ENCODE measurements around the gene GMPPB. TPM values are rescaled to one million over a fixed set of nuclear protein-coding genes. Genes with fewer than 3 reads are reported as not detected.
"Not testable (repeated sequence)": the region's sequence is repeated elsewhere in the genome, so short reads cannot be mapped to it uniquely, and the experiment has no call there.

Gene GMPPB
- total RNA-seq, 1 experiment from 2014 or later: 28.5 TPM

- DNase-seq (ENCODE audit: low read depth): no peak
Observed at GRCh38 chr3:49714728-49715550, 8.8 kb downstream of the GMPPB start.

GRCh38 chr3:49713336-49714105 is 10.2 kb downstream of the GMPPB start:
- DNase-seq (ENCODE audit: low read depth): no peak

GRCh38 chr3:49712631-49713317 is 11.0 kb downstream of the GMPPB start:
- DNase-seq (ENCODE audit: low read depth): no peak

DNA sequence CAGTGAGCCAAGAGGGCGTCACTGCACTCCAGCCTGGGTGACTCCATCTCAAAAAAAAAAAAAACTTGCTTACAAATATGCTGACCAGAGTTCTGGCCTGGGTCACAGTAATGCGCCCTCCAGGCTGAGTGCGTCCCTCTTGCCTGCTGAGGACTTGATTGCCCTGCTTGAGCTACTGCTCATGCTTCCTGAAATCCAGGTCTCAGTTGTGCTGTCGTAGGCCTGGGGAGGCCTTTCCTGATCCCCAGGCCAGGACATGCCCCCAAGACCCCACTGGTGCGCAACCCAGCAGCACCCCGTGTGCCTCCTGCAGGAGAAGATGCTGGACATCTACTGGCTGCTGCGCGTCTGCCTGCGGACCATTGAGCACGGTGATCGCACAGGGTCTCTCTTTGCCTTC is 11.6 kb downstream of the GMPPB start:
- DNase-seq (ENCODE audit: low read depth): no peak

GRCh38 chr3:49711489-49711888 is 12.3 kb downstream of the GMPPB start:
- no peak for DNase-seq (ENCODE audit: low read depth)

GRCh38 chr3:49709852-49710251 is 13.9 kb downstream of the GMPPB start:
- no peak for DNase-seq (ENCODE audit: low read depth)

GRCh38 chr3:49707113-49707480 is 16.7 kb downstream of the GMPPB start:
- peak; percentile 67 for DNase-seq (ENCODE audit: low read depth)

- no peak for DNase-seq (ENCODE audit: low read depth)
Observed at GRCh38 chr3:49706456-49707112, 17.2 kb downstream of the GMPPB start.

DNA sequence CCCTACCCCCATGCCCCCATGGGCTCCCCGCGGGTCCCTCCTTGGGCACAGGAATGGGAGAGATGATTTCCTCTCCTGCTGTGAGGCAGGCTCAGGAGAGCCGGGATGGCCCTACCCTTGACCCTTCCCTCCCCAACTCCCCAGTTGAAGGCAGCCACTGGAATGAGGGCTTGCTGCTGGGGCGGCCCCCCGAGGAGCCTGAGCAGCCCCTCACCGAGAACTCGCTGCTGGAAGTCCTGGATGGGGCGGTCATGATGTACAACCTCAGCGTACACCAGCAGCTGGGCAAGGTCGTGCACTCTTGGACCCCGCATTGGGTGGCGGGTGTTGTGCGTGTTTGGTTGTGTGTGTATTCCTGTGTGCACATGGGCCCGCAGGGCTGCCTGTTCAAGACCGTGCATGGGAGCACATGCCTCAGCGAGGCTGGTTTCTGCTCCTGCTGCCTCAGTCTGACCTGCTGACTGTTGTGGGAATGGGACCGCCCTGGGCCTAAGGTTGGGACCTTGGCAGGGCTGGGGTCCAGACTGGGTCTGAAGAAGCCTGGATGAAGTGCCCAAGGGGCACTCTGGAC is 18.3 kb downstream of the GMPPB start:
- DNase-seq (ENCODE audit: low read depth): no peak

GRCh38 chr3:49704629-49705028 is 19.1 kb downstream of the GMPPB start:
- DNase-seq (ENCODE audit: low read depth): no peak

DNA sequence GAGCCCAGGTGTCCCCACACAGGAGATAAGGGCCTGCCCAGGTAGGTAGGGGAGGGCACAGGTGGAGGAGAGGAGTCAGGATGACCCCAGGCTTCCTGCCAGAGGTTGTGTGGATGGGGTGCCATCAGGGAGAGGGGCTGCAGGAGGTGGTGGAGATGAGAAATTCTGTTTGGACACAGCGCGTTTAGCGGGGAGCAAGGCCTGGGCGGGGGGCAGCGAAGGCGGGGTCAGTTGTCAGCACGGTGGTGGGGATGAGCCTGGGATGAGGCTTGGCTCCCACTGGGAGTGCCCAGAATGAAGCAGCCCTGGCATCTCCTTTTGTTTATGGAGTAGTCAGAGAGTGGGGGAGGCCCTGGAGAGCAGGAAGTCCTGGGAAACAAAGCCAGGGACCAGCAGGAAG is 19.8 kb downstream of the GMPPB start:
- DNase-seq (ENCODE audit: low read depth): no peak

GRCh38 chr3:49703443-49703927 is 20.3 kb downstream of the GMPPB start:
- peak; percentile 62 for DNase-seq (ENCODE audit: low read depth)

- DNase-seq (ENCODE audit: low read depth): no peak
Observed at GRCh38 chr3:49702672-49703071, 21.1 kb downstream of the GMPPB start.

DNA sequence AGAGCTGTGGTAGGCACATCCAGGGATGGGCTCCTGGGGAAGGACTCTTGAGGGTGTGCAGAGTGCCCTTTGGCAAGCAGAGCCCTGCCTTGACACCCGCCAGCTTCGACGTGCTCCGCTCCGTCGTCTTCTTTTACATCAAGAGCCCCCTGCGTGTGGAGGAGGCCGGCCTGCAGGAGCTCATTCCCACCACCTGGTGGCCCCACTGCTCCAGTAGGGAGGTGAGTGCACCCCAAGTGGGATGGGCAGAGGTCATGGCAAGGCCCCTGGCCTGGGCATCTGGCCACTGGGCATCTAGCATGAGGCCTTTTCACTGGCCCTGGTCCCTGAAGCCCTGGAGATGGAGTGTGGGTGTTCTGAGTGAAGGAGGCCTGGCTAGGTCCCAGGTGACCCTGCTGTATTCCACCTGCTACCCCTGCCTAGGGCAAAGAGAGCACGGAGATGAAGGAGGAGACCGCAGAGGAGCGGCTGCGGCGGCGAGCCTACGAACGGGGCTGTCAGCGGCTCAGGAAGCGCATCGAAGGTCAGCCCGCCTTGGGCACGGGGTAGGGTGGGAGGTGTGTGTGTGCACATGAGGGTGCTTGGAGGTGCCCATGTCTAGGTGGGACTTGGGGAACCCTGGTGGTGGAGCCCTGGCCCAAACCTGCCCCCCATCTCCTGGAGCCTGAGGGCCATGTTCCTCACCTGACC is 22.2 kb downstream of the GMPPB start:
- no peak for DNase-seq (ENCODE audit: low read depth)

- DNase-seq (ENCODE audit: low read depth): no peak
Observed at GRCh38 chr3:49700453-49701128, 23.2 kb downstream of the GMPPB start.

DNA sequence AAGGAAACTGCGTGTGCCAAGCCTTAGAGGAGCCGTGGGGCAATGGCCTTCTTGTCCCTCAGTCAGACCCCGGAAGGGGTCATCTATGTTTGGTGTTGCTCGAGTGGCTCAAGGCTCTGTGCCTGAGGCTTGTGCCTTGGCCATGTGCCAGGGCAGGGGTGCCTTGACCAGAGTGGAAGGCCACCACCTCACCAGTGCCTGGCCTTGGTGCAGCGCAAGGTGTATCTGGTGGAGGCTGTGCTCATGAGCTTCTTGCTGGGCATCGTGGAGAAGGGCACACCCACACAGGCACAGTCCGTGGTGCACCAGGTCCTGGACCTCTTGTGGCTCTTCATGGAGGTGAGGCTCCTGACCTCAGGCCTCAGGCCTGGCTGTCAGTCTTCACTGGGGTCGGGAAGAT is 23.7 kb downstream of the GMPPB start:
- DNase-seq (ENCODE audit: low read depth): no peak

DNA sequence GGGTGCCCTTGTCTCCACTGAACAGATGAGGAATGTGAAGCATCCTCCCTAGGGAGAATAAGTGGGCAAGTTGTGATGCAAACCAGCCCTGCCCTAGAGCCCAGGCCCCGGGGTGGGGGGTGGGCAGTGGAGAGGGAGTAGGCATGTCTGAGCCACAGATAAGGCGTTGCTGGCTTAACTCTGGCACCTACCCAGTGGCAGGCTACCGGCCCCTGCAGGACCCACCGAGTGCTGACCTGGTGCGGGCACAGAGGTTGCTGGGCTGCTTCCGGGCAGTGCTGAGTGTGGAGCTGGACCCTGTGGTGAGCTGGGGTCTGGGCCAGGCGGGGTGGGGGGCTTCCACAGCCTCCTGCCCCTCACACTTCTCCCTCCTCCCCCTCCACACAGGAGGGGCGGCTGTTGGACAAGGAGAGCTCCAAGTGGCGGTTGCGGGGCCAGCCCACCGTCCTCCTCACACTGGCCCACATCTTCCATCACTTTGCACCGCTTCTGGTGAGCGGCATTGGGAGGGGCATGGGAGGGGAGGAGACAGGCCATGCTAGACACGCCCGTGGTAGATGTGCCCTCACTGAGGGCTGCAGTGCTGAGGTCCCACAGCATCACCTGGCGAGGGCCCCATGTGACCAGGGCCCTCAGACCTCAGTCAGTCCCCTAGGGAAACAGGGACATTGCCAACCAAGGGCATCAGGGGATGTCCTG is 24.3 kb downstream of the GMPPB start:
- DNase-seq (ENCODE audit: low read depth): no peak

- not testable (repeated sequence) for DNase-seq (ENCODE audit: low read depth)
Observed at GRCh38 chr3:49695350-49696015, 28.3 kb downstream of the GMPPB start.

All from RPMI7951 (cell line).